Fibroblast of lung (primary cell): ENCODE data around the gene QSOX1. TPM values are rescaled to one million over a fixed set of nuclear protein-coding genes. Genes with fewer than 3 reads are reported as not detected.

Experiments
- DNase-seq, 2 donors: peaks; one replicate each; pipeline versions ENCODE4 v3.0.0 to v3.0.0-alpha.2; 2010; ENCODE audit warnings: low read depth in 2 of 2
- H2AFZ ChIP-seq: 2 replicates; pipeline ENCODE4 v1.5.1; 2012; ENCODE audit warnings: low read length, control low read depth, inconsistent platforms
- H3K27ac ChIP-seq: 2 replicates; pipeline ENCODE4 v1.5.1; 2011; ENCODE audit warnings: low read length, control low read depth; ENCODE audit not compliant: insufficient read depth
- H3K27me3 ChIP-seq: 2 replicates; pipeline ENCODE4 v1.5.1; 2011; ENCODE audit warnings: mild to moderate bottlenecking, low read length; ENCODE audit not compliant: control insufficient read depth, insufficient read depth
- H3K36me3 ChIP-seq: 2 replicates; pipeline ENCODE4 v1.5.1; 2011; ENCODE audit warnings: low read length; ENCODE audit not compliant: control insufficient read depth, insufficient read depth
- H3K4me1 ChIP-seq: 2 replicates; pipeline ENCODE4 v1.5.1; 2011; ENCODE audit warnings: low read length; ENCODE audit not compliant: control insufficient read depth, insufficient read depth; ENCODE audit errors: extremely low read depth
- H3K4me2 ChIP-seq: 2 replicates; pipeline ENCODE4 v1.5.1; 2011; ENCODE audit warnings: low read length, control low read depth; ENCODE audit not compliant: insufficient read depth; ENCODE audit errors: extremely low read depth
- H3K4me3 ChIP-seq, 4 experiments: fragments of 200-600 bp in 1 of 4; sonication (generic) in 1 of 4; replicated peaks in 1 of 4; 2 replicates each; pipeline ENCODE4 v1.5.1; 2011 to 2016; ENCODE audit warnings: low read length in 4 of 4, low read depth in 3 of 4, mild to moderate bottlenecking in 3 of 4, control low read depth in 2 of 4, inconsistent platforms in 1 of 4, mixed read lengths in 1 of 4; ENCODE audit not compliant: insufficient read depth in 1 of 4; ENCODE audit errors: control extremely low read depth in 1 of 4
- H3K79me2 ChIP-seq: 2 replicates; pipeline ENCODE4 v1.5.1; 2012; ENCODE audit warnings: mild to moderate bottlenecking, low read length, inconsistent platforms; ENCODE audit not compliant: control insufficient read depth, insufficient read depth
- H3K9ac ChIP-seq: 2 replicates; pipeline ENCODE4 v1.5.1; 2011; ENCODE audit warnings: mild to moderate bottlenecking, low read length, control low read depth; ENCODE audit not compliant: insufficient read depth
- H3K9me3 ChIP-seq: 2 replicates; pipeline ENCODE4 v1.5.1; 2012; ENCODE audit warnings: low read depth, low read length; ENCODE audit not compliant: control insufficient read depth, insufficient read depth
- H4K20me1 ChIP-seq: 2 replicates; pipeline ENCODE4 v1.5.1; 2011; ENCODE audit warnings: low read length; ENCODE audit not compliant: control insufficient read depth, insufficient read depth; ENCODE audit errors: extremely low read depth
- CTCF ChIP-seq, 2 donors: IDR thresholded peaks in 1 of 2; conservative IDR thresholded peaks in 1 of 2; 1 replicate in 1 of 2; 2 replicates in 1 of 2; pipeline ENCODE4 v1.5.1; 2011 to 2012; ENCODE audit warnings: low read length in 2 of 2, control low read depth in 1 of 2, inconsistent platforms in 1 of 2, low read depth in 1 of 2, mild to moderate bottlenecking in 1 of 2
- EZH2 ChIP-seq: IDR thresholded peaks from 2 replicates; pipeline ENCODE4 v1.5.1; 2012; ENCODE audit warnings: low read length, control low read depth, mild to moderate bottlenecking; ENCODE audit errors: missing control alignments
- polyA plus RNA-seq, 2 donors: library from polyadenylated mRNA; depleted of rRNA in 1 of 2; stranded (reverse) in 1 of 2; unstranded in 1 of 2; fragments of >200 nt; gene quantifications; 2 replicates each; pipeline ENCODE4 v1.2.1, GENCODE V29; 2011 to 2012; ENCODE audit warnings: missing spikeins in 1 of 2
- total RNA-seq: library from RNA; depleted of rRNA; stranded (reverse); fragments of >200 nt; gene quantifications from 2 replicates; pipeline ENCODE4 v1.2.1, GENCODE V29; 2014

Gene QSOX1
- total and polyA plus RNA-seq, 2 donors (not counting 1 experiment from before 2014, with no cell fraction given), result 799 to 1,312 TPM

DNA sequence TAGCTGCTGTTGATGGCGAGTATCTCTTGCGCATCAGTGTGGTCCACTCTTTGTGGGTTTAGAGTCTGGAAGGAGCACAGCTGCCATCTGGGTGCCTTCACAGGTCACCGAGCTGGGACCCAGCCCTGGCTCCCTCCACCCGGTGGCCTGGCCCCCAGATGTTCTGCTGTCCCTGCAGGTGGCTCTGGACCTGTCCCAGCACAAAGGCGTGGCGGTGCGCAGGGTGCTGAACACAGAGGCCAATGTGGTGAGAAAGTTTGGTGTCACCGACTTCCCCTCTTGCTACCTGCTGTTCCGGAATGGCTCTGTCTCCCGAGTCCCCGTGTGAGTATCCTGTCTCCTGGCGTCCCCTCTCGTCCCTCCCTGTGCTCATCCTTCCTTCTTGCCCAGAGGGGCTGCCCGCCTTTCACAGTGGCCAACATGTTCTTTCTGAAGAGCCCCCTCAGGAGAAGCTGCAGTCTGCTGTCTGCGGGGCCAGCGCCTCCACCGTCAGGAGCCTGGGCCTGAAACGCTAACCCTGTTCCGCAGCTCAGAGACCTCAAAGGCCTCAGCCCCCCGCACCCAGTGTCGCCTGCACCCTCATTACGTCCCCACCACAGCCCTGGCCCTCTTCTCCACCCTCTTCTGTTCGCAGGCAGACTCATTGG lies 27.4 kb downstream of the QSOX1 start:
- no peak for DNase-seq
- H3K27me3 ChIP-seq, result no peaks in the 10 kb centered on the region
- H4K20me1 ChIP-seq, result no peaks in the 10 kb centered on the region
- no peaks in the 10 kb centered on the region for H3K4me1 ChIP-seq
- H3K4me2 ChIP-seq, result no peak overlapping the region
- no peak for TF ChIP-seq EZH2
- no peak for TF ChIP-seq CTCF (conservative IDR thresholded peaks at IDR 0.05 in 1 of 2, IDR thresholded peaks at IDR 0.05 in 1 of 2; ENCODE audit: low read depth in 1 of 2, low read length in 2 of 2)
- peaks cover 45% of the 10 kb centered on the region for H3K36me3 ChIP-seq
- H3K9ac ChIP-seq, result no peak overlapping the region
- H3K27ac ChIP-seq, result no peak overlapping the region
- no peak overlapping the region for H3K4me3 ChIP-seq
- no peaks in the 10 kb centered on the region for H3K9me3 ChIP-seq
- H2AFZ ChIP-seq, result no peak overlapping the region
- no peaks in the 10 kb centered on the region for H3K79me2 ChIP-seq

DNA sequence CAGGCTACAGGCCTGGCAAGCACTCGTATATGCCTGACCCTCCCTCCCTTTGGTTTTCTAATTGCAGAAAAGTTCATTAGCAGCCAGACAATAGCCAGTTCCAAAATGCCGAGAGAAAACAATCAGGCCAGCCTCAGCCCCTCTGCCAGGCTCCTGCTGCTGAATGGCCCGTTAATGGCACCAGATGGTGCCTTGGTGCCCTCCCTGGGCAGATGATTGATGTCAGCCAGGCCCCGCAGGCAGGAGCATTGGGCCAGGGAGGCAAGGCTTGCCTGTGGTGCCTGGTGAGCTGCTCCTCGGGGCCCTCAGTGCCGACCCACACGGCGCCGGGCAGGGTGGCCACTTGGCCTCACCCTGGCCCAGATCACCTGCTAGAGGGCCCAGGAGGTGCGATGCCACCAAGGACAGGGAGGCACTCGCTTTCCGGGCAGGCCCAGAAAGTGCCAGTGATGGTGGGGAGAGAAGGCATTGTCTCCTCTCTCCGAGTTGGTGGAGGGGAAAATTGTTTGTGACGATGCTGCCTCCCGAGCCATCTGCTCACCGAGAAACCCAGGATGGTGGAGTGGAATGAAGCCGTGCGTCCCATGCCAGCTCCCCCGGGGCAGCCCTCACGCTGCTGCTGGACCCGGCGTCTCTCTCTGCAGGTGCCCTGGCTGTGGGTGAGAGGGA lies 28.1 kb downstream of the QSOX1 start:
- Histone ChIP-seq H2AFZ (no peak overlapping the region), H3K4me1 (no peaks in the 10 kb centered on the region), H3K9ac (no peak overlapping the region), H3K9me3 (no peaks in the 10 kb centered on the region), H3K4me2 (no peak overlapping the region), H3K36me3 (peaks cover 47% of the 10 kb centered on the region), H4K20me1 (no peaks in the 10 kb centered on the region), H3K27me3 (no peaks in the 10 kb centered on the region), H3K27ac (no peak overlapping the region), H3K79me2 (no peaks in the 10 kb centered on the region), H3K4me3 (no peak overlapping the region)
- no peak for TF ChIP-seq EZH2
- DNase-seq, result no peak

- H3K27ac ChIP-seq, result no peak overlapping the region
- H3K36me3 ChIP-seq, result peaks cover 49% of the 10 kb centered on the region
- H3K4me2 ChIP-seq, result no peak overlapping the region
- H3K27me3 ChIP-seq, result no peaks in the 10 kb centered on the region
- no peaks in the 10 kb centered on the region for H3K4me1 ChIP-seq
- no peak overlapping the region for H2AFZ ChIP-seq
- no peaks in the 10 kb centered on the region for H4K20me1 ChIP-seq
- TF ChIP-seq CTCF (conservative IDR thresholded peaks at IDR 0.05 in 1 of 2, IDR thresholded peaks at IDR 0.05 in 1 of 2; ENCODE audit: low read depth in 1 of 2, low read length in 2 of 2) (no peak), EZH2 (no peak)
- H3K4me3 ChIP-seq, result no peak overlapping the region
- no peak for DNase-seq
- no peaks in the 10 kb centered on the region for H3K79me2 ChIP-seq
- H3K9ac ChIP-seq, result no peak overlapping the region
- H3K9me3 ChIP-seq, result no peaks in the 10 kb centered on the region
Observed at GRCh38 chr1:180183426-180183825, 28.8 kb downstream of the QSOX1 start.
